Endodermal cell (in vitro differentiated cells): ENCODE measurements around the gene CAMTA1. TPM values are rescaled to one million over a fixed set of nuclear protein-coding genes. Genes with fewer than 3 reads are reported as not detected.
A peak's percentile ranks its signal among the peaks of the same experiment; 100 is the strongest.

Experiments
- DNase-seq: peaks from one replicate; pipeline ENCODE4 v3.0.0-alpha.2; 2017
- H3K27ac ChIP-seq: 2 replicates; pipeline ENCODE4 v1.5.1; 2013; ENCODE audit warnings: mild to moderate bottlenecking, low read depth, low read length, moderate library complexity
- H3K27me3 ChIP-seq: 2 replicates; pipeline ENCODE4 v1.6.1; 2013; ENCODE audit warnings: mild to moderate bottlenecking, low read length, moderate library complexity; ENCODE audit not compliant: insufficient read depth, control insufficient read depth, poor library complexity, severe bottlenecking
- H3K36me3 ChIP-seq: 2 replicates; pipeline ENCODE4 v1.7.0; 2013; ENCODE audit warnings: mild to moderate bottlenecking, low read length, moderate library complexity; ENCODE audit not compliant: control insufficient read depth, insufficient read depth
- H3K4me1 ChIP-seq: one replicate; pipeline ENCODE4 v1.7.0; 2013; ENCODE audit warnings: low read length; ENCODE audit not compliant: control insufficient read depth, insufficient read depth
- H3K4me3 ChIP-seq: 2 replicates; pipeline ENCODE4 v1.5.1; 2013; ENCODE audit warnings: mild to moderate bottlenecking, low read length, moderate library complexity
- H3K9ac ChIP-seq: 2 replicates; pipeline ENCODE4 v1.6.1; 2013; ENCODE audit warnings: mild to moderate bottlenecking, low read length, moderate library complexity; ENCODE audit not compliant: poor library complexity, severe bottlenecking; ENCODE audit errors: extremely low read depth
- H3K9me3 ChIP-seq: 2 replicates; pipeline ENCODE4 v1.6.1; 2013; ENCODE audit warnings: mild to moderate bottlenecking, low read length, moderate library complexity; ENCODE audit not compliant: control insufficient read depth
- H3K27ac Mint-ChIP-seq: 2 replicates; pipeline ENCODE4 v1.8.0; 2020; ENCODE audit warnings: mixed read lengths
- H3K27me3 Mint-ChIP-seq: 2 replicates; pipeline ENCODE4 v1.8.0; 2021; ENCODE audit warnings: mild to moderate bottlenecking, mixed read lengths; ENCODE audit not compliant: insufficient read depth
- H3K36me3 Mint-ChIP-seq: 2 replicates; pipeline ENCODE4 v1.8.0; 2020; ENCODE audit warnings: low read depth, mixed read lengths
- H3K4me1 Mint-ChIP-seq: 2 replicates; pipeline ENCODE4 v1.8.0; 2020; ENCODE audit warnings: mixed read lengths
- H3K4me3 Mint-ChIP-seq: 2 replicates; pipeline ENCODE4 v1.8.0; 2020; ENCODE audit warnings: mild to moderate bottlenecking, moderate library complexity, mixed read lengths
- H3K9me3 Mint-ChIP-seq: 2 replicates; pipeline ENCODE4 v1.8.0; 2020; ENCODE audit warnings: mild to moderate bottlenecking, mixed read lengths
- CTCF ChIP-seq: fragments of 200-600 bp; sonication (generic); conservative IDR thresholded peaks from 2 replicates; pipeline ENCODE4 v1.5.0; 2021; ENCODE audit warnings: antibody characterized with exemption, mild to moderate bottlenecking
- WGBS, 2 experiments: methylation state at CpG; one replicate each; pipeline versions ENCODE4 v1.1.5 to v1.1.7; 2013; ENCODE audit warnings: missing lambda C conversion rate in 2 of 2, mixed read lengths in 1 of 2; ENCODE audit not compliant: insufficient coverage in 1 of 2, insufficient read length in 1 of 2; 5-methylcytosine and 5-hydroxymethylcytosine counted together
- total RNA-seq, 2 donors: library from RNA; stranded (reverse); fragmentation: NEBNext Ultra II Directional in 1 of 2; extraction: Animal tissue kit (Norgen Biotek cat#: 25700) in 1 of 2; gene quantifications; 2 replicates in 1 of 2; 3 replicates in 1 of 2; pipeline ENCODE4 v1.2.1, GENCODE V29; 2021

Gene CAMTA1
- total RNA-seq, 2 donors from 2014 or later: 123 to 137 TPM

DNA sequence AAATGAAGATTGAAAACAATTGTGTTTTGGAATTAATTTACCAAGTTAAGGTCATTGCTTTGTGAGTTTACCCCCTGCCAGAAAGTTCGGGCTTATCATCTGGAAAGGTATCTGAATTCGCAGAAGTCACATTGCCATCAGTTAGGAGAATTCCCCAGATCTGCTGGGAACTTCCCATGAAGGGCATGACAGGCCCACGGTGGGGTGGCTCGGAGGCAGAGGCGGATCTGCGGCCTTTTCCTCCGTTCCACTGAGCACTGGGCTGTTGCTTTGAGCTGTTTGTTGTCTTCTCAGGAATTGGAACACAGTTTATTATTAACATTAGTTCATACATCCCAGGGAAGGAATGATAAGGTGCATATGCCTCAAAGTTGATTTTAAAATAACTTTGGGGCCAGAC, 320.0 kb downstream of the CAMTA1 start:
- peaks cover 48% of the 10 kb centered on the region for H3K27me3 Mint-ChIP-seq
- no peaks in the 10 kb centered on the region for H3K36me3 ChIP-seq
- H3K36me3 Mint-ChIP-seq: no peaks in the 10 kb centered on the region
- H3K9me3 Mint-ChIP-seq: peaks cover 3% of the 10 kb centered on the region
- no peak overlapping the region for H3K9ac ChIP-seq
- TF ChIP-seq CTCF: no peak
- no peaks in the 10 kb centered on the region for H3K4me1 ChIP-seq
- peaks cover 10% of the 10 kb centered on the region for H3K9me3 ChIP-seq
- H3K27ac Mint-ChIP-seq: no peak overlapping the region
- 77 to 89% methylated on average over 5 to 7 of the region's 7 CpGs for WGBS, 2 experiments
- no peak for DNase-seq
- H3K4me3 Mint-ChIP-seq: no peak overlapping the region
- H3K4me3 ChIP-seq: no peak overlapping the region
- no peak overlapping the region for H3K27ac ChIP-seq
- peaks cover 6% of the 10 kb centered on the region for H3K4me1 Mint-ChIP-seq
- peaks cover 79% of the 10 kb centered on the region for H3K27me3 ChIP-seq

- Histone ChIP-seq H3K27me3 (peaks cover 77% of the 10 kb centered on the region), H3K9me3 (peaks cover 10% of the 10 kb centered on the region), H3K27ac (no peak overlapping the region), H3K36me3 (no peaks in the 10 kb centered on the region), H3K4me1 (no peaks in the 10 kb centered on the region), H3K9ac (no peak overlapping the region), H3K4me3 (no peak overlapping the region)
- peaks cover 3% of the 10 kb centered on the region for H3K9me3 Mint-ChIP-seq
- TF ChIP-seq CTCF: no peak
- 86 to 95% methylated on average over 12 to 15 of the region's 15 CpGs for WGBS, 2 experiments
- H3K27ac Mint-ChIP-seq: no peak overlapping the region
- peaks cover 6% of the 10 kb centered on the region for H3K4me1 Mint-ChIP-seq
- H3K36me3 Mint-ChIP-seq: no peaks in the 10 kb centered on the region
- H3K4me3 Mint-ChIP-seq: no peak overlapping the region
- DNase-seq: no peak
- peaks cover 46% of the 10 kb centered on the region for H3K27me3 Mint-ChIP-seq
Observed at GRCh38 chr1:7106442-7107108, 321.3 kb downstream of the CAMTA1 start.

- Mint-ChIP-seq H3K27me3 (peaks cover 50% of the 10 kb centered on the region), H3K4me1 (peaks cover 6% of the 10 kb centered on the region), H3K36me3 (no peaks in the 10 kb centered on the region), H3K4me3 (no peak overlapping the region), H3K9me3 (peaks cover 3% of the 10 kb centered on the region), H3K27ac (peak overlapping the region; percentile 26)
- Histone ChIP-seq H3K36me3 (no peaks in the 10 kb centered on the region), H3K4me3 (no peak overlapping the region), H3K4me1 (no peaks in the 10 kb centered on the region), H3K9ac (no peak overlapping the region), H3K27me3 (peaks cover 70% of the 10 kb centered on the region), H3K27ac (no peak overlapping the region), H3K9me3 (peaks cover 10% of the 10 kb centered on the region)
- no peak for TF ChIP-seq CTCF
- no peak for DNase-seq
- WGBS, 2 experiments: 81 to 87% methylated on average over 15 to 17 of the region's 17 CpGs
Observed at GRCh38 chr1:7107109-7107830, 322.0 kb downstream of the CAMTA1 start.
